IMR-90 (cell line): Measurements from ENCODE around the gene UBE3B. TPM values are rescaled to one million over a fixed set of nuclear protein-coding genes. Genes with fewer than 3 reads are reported as not detected.

ENCODE experiments used
- ATAC-seq: fragments of 200-7000 bp; cut with Tn5 transposase; 2 replicates; pipeline ENCODE4 v1.9.1; 2020; ENCODE audit warnings: low read depth, mild to moderate bottlenecking, moderate library complexity
- BruUV-seq: library from RNA; stranded (reverse); fragments of 400-500 nt; replicated peaks from 2 replicates; lab custom pipeline; 2021; lab: Mats Ljungman, UMichigan
- CTCF ChIA-PET: fragments of 300-600 bp; formaldehyde crosslinking; extraction: SDS; loops from one replicate; lab custom pipeline; 2021; ENCODE audit warnings: antibody characterized with exemption; lab: Yijun Ruan, JAX
- POLR2A ChIA-PET: fragments of 300-600 bp; sonication (Branson Sonifier 250); formaldehyde crosslinking; loops from one replicate; lab custom pipeline; 2022; ENCODE audit warnings: antibody characterized with exemption; ENCODE audit not compliant: unreplicated experiment; lab: Charles Lee
- DNase-seq: peaks from one replicate; pipeline ENCODE4 v3.0.0; 2013
- H2AFZ ChIP-seq: replicated peaks from 2 replicates; pipeline ENCODE3; 2013; ENCODE audit warnings: low read length, mild to moderate bottlenecking; ENCODE audit not compliant: poor library complexity
- H2AK5ac ChIP-seq: 2 replicates; pipeline ENCODE4 v1.6.1; 2013; ENCODE audit warnings: low read depth, low read length, inconsistent platforms
- H2AK9ac ChIP-seq: replicated peaks from 2 replicates; pipeline ENCODE3; 2013; ENCODE audit warnings: mild to moderate bottlenecking, low read depth, low read length, moderate library complexity; ENCODE audit not compliant: poor library complexity
- H2BK120ac ChIP-seq: 2 replicates; pipeline ENCODE4 v1.6.1; 2013; ENCODE audit warnings: low read depth, low read length, inconsistent platforms
- H2BK15ac ChIP-seq: 3 replicates; pipeline ENCODE4 v1.6.1; 2013; ENCODE audit warnings: low read depth, low read length, inconsistent platforms
- H2BK20ac ChIP-seq: 2 replicates; pipeline ENCODE4 v1.6.1; 2013; ENCODE audit warnings: low read depth, mild to moderate bottlenecking, inconsistent platforms, low read length, moderate library complexity
- H2BK5ac ChIP-seq: 2 replicates; pipeline ENCODE4 v1.6.1; 2013; ENCODE audit warnings: mild to moderate bottlenecking, low read depth, low read length, inconsistent platforms; ENCODE audit not compliant: poor library complexity, severe bottlenecking
- H3K14ac ChIP-seq: replicated peaks from 2 replicates; pipeline ENCODE4 v1.6.1; 2013; ENCODE audit warnings: low read depth, low read length, inconsistent platforms
- H3K18ac ChIP-seq: 2 replicates; pipeline ENCODE4 v1.6.1; 2013; ENCODE audit warnings: low read depth, low read length, control low read depth
- H3K23ac ChIP-seq: 2 replicates; pipeline ENCODE4 v1.6.1; 2013; ENCODE audit warnings: low read depth, low read length, inconsistent platforms
- H3K27ac ChIP-seq: 2 replicates; pipeline ENCODE4 v1.5.1; 2013; ENCODE audit warnings: mild to moderate bottlenecking, control low read depth, low read length; ENCODE audit not compliant: insufficient read depth
- H3K27me3 ChIP-seq: 2 replicates; pipeline ENCODE4 v1.6.1; 2013; ENCODE audit warnings: low read length; ENCODE audit not compliant: control insufficient read depth, insufficient read depth
- H3K36me3 ChIP-seq: 2 replicates; pipeline ENCODE4 v1.6.1; 2013; ENCODE audit warnings: low read length, mixed read lengths; ENCODE audit not compliant: control insufficient read depth, insufficient read depth
- H3K4ac ChIP-seq: 2 replicates; pipeline ENCODE4 v1.6.1; 2013; ENCODE audit warnings: low read depth, low read length, inconsistent platforms
- H3K4me1 ChIP-seq: 2 replicates; pipeline ENCODE4 v1.6.1; 2013; ENCODE audit warnings: low read length, mixed read lengths; ENCODE audit not compliant: control insufficient read depth, insufficient read depth
- H3K4me2 ChIP-seq: 2 replicates; pipeline ENCODE4 v1.6.1; 2013; ENCODE audit warnings: low read depth, mild to moderate bottlenecking, control low read depth, low read length, moderate library complexity
- H3K4me3 ChIP-seq: 2 replicates; pipeline ENCODE4 v1.5.1; 2013; ENCODE audit warnings: low read depth, mild to moderate bottlenecking, control low read depth, low read length, moderate library complexity; ENCODE audit not compliant: insufficient read depth
- H3K56ac ChIP-seq: 2 replicates; pipeline ENCODE4 v1.6.1; 2013; ENCODE audit warnings: low read length, inconsistent platforms; ENCODE audit not compliant: insufficient read depth; ENCODE audit errors: extremely low read depth
- H3K79me1 ChIP-seq, 2 experiments: 2 replicates each; pipeline ENCODE4 v1.6.1; 2013; ENCODE audit warnings: low read length in 2 of 2, inconsistent platforms in 1 of 2, low read depth in 1 of 2
- H3K9ac ChIP-seq: 2 replicates; pipeline ENCODE4 v1.6.1; 2013; ENCODE audit warnings: low read depth, low read length, control low read depth
- H3K9me1 ChIP-seq: 2 replicates; pipeline ENCODE4 v1.6.1; 2013; ENCODE audit warnings: low read length, inconsistent platforms; ENCODE audit not compliant: insufficient read depth
- H3K9me3 ChIP-seq: 2 replicates; pipeline ENCODE4 v1.6.1; 2013; ENCODE audit warnings: low read length; ENCODE audit not compliant: control insufficient read depth, insufficient read depth
- H4K20me1 ChIP-seq: 2 replicates; pipeline ENCODE4 v1.6.1; 2013; ENCODE audit warnings: low read length, inconsistent platforms; ENCODE audit not compliant: insufficient read depth
- H4K5ac ChIP-seq: 2 replicates; pipeline ENCODE4 v1.6.1; 2013; ENCODE audit warnings: mild to moderate bottlenecking, low read depth, low read length, control low read depth
- H4K8ac ChIP-seq, 2 experiments: 2 replicates each; pipeline ENCODE4 v1.6.1; 2013; ENCODE audit warnings: low read depth in 2 of 2, low read length in 2 of 2, control low read depth in 1 of 2, inconsistent platforms in 1 of 2
- H4K91ac ChIP-seq: 2 replicates; pipeline ENCODE4 v1.6.1; 2013; ENCODE audit warnings: low read depth, low read length, inconsistent platforms; ENCODE audit not compliant: insufficient read depth
- CTCF ChIP-seq: conservative IDR thresholded peaks from 2 replicates; pipeline ENCODE4 v1.5.1; 2012; ENCODE audit warnings: mild to moderate bottlenecking, low read depth, low read length, improper control_type of control experiment
- ELK1 ChIP-seq: fragments of 150-350 bp; IDR thresholded peaks from 2 replicates; pipeline ENCODE4 v1.6.1; 2016; ENCODE audit warnings: low read depth, mild to moderate bottlenecking, low read length, moderate library complexity, borderline replicate concordance
- FOS ChIP-seq: fragments of 150-350 bp; IDR thresholded peaks from 2 replicates; pipeline ENCODE4 v1.6.1; 2016; ENCODE audit warnings: low read depth, low read length
- MAZ ChIP-seq: IDR thresholded peaks from 2 replicates; pipeline ENCODE4 v1.6.1; 2012; ENCODE audit warnings: low read depth, mild to moderate bottlenecking, low read length, improper control_type of control experiment, moderate library complexity, borderline replicate concordance
- MXI1 ChIP-seq: IDR thresholded peaks from 2 replicates; pipeline ENCODE4 v1.6.1; 2012; ENCODE audit warnings: low read depth, mild to moderate bottlenecking, low read length, moderate library complexity, borderline replicate concordance
- NFE2L2 ChIP-seq: fragments of 150-350 bp; IDR thresholded peaks from 2 replicates; pipeline ENCODE4 v1.6.1; 2016; ENCODE audit warnings: low read depth, mild to moderate bottlenecking, low read length
- RCOR1 ChIP-seq: IDR thresholded peaks from 2 replicates; pipeline ENCODE4 v1.6.1; 2012; ENCODE audit warnings: mild to moderate bottlenecking, low read length, improper control_type of control experiment; ENCODE audit not compliant: insufficient replicate concordance
- WGBS, 2 experiments: methylation state at CpG; one replicate each; pipeline versions ENCODE4 v1.1.5 to v1.1.7; 2013; ENCODE audit warnings: missing lambda C conversion rate in 2 of 2; ENCODE audit not compliant: insufficient read length in 1 of 2; ENCODE audit errors: extremely low coverage in 2 of 2; 5-methylcytosine and 5-hydroxymethylcytosine counted together
- dilution Hi-C: fragments of 300-500 bp; cut with HindIII; formaldehyde crosslinking; loops from one replicate; pipeline ENCODE4 v1.14.3; 2018; ENCODE audit warnings: low sequenced_read_pairs; ENCODE audit not compliant: unreplicated experiment
- in situ Hi-C: fragments of 300-500 bp; cut with MboI; formaldehyde crosslinking; loops from 3 replicates; pipeline ENCODE4 v1.14.3; 2019; ENCODE audit warnings: low sequenced_read_pairs, inconsistent platforms, mixed read lengths
- intact Hi-C: fragments of 100-400 bp; cut with micrococcal nuclease; formaldehyde crosslinking; loops from 2 replicates; pipeline ENCODE4 v1.10.0; 2022
- polyA plus RNA-seq, 3 experiments: library from polyadenylated mRNA; depleted of rRNA; stranded (reverse); fragments of >200 nt; gene quantifications; 2 replicates each; pipeline ENCODE4 v1.2.3, GENCODE V29; 2012; ENCODE audit warnings: low replicate concordance in 1 of 3
- total RNA-seq: library from RNA; depleted of rRNA; stranded (reverse); fragments of >200 nt; gene quantifications from 2 replicates; pipeline ENCODE4 v1.2.3, GENCODE V29; 2012

Gene UBE3B
- total and polyA plus RNA-seq, 2 of the 4 experiments (the other 2 are of a cell fraction): 18.8 to 24.9 TPM

GRCh38 chr12:109581334-109581691 lies 103.9 kb downstream of the UBE3B start:
- Histone ChIP-seq H3K27me3 (no peaks in the 10 kb centered on the region), H3K4me2 (no peak overlapping the region), H2BK5ac (no peak overlapping the region), H3K9me1 (0 out of 2 replicates have a peak, but pooled peaks cover 6% of the 10 kb centered on the region), H3K27ac (no peak overlapping the region), H2BK20ac (no peak overlapping the region), H3K56ac (no peak overlapping the region), H3K9me3 (no peaks in the 10 kb centered on the region), H3K4me3 (no peak overlapping the region), H3K23ac (no peak overlapping the region), H2AK9ac (no peak overlapping the region), H3K14ac (no peak overlapping the region), H3K36me3 (peaks cover 8% of the 10 kb centered on the region), H2AFZ (no peak overlapping the region), H4K8ac (no peak overlapping the region), H4K20me1 (no peaks in the 10 kb centered on the region), H3K18ac (no peak overlapping the region), H2AK5ac (no peak overlapping the region), H3K9ac (no peak overlapping the region), H3K4me1 (no peaks in the 10 kb centered on the region), H2BK120ac (no peak overlapping the region), H3K79me1 (no peaks in the 10 kb centered on the region; a peak in 1 of 4 replicates), H4K5ac (no peak overlapping the region), H2BK15ac (no peak overlapping the region), H4K91ac (no peak overlapping the region), H3K4ac (no peak overlapping the region)
- in situ Hi-C loops: no loop called here
- POLR2A ChIA-PET: no interaction called here
- dilution Hi-C loops: no loop called here
- intact Hi-C loops: no loop called here
- 87% methylated on average over 6 of the region's 18 CpGs; no CpG with 5 or more reads in 1 of the 2 experiments for WGBS, 2 experiments
- no peak for TF ChIP-seq ELK1
- TF ChIP-seq CTCF: no peak
- TF ChIP-seq MXI1: no peak
- no peak for TF ChIP-seq MAZ
- no peak for TF ChIP-seq NFE2L2
- TF ChIP-seq FOS: no peak
- TF ChIP-seq RCOR1: no peak
- ATAC-seq: no peak
- CTCF ChIA-PET: no interaction called here
- no TSS peak for BruUV-seq
- DNase-seq: no peak
